ENCODE results near the gene JOSD1. TPM values are rescaled to one million over a fixed set of nuclear protein-coding genes. Genes with fewer than 3 reads are reported as not detected.

Gene JOSD1
- total RNA-seq, 6 experiments from 2014 or later: 13.0 to 32.2 (median 21.7) TPM

- intact Hi-C loops (cut with DNase I): no loop called here
- Histone ChIP-seq H3K27ac (peak overlapping the region; percentile 83 to 94 (median 86)), H3K36me3 (no peaks in the 10 kb centered on the region), H3K27me3 (no peaks in the 10 kb centered on the region), H3K4me1 (peaks cover 0 to 15% (median 4%) of the 10 kb centered on the region in 4 donors), H3K9me3 (no peaks in the 10 kb centered on the region), H3K4me3 (peak overlapping the region; percentile 79 to 100 (median 95))
- DNase-seq (peak in 1 of 3 donors; percentile 24), ATAC-seq (peak in 2 of 4 donors; percentile 24 to 34)
- 17% methylated on average over 16 of the region's 16 CpGs for WGBS (ENCODE audit: insufficient coverage, low coverage, low lambda C conversion rate, missing lambda C conversion rate)
- TF ChIP-seq POLR2A (IDR thresholded peaks at IDR 0.05): no peak
- TF ChIP-seq CTCF (IDR thresholded peaks at IDR 0.05): no peak
These were observed 43.5 kb downstream of the JOSD1 start for GRCh38 chr22:38657045-38657909.

GRCh38 chr22:38656256-38657044, 44.3 kb downstream of the JOSD1 start, which contains the start of the genes CBY1 and FAM227A:
TSS of gene CBY1 (plus strand) at chr22:38656638. CDS start at chr22:38668055, 11,417 bp downstream.
TSS of gene FAM227A (minus strand) at chr22:38656392. CDS start at chr22:38650168, 6,224 bp downstream.
- peak; percentile 96 to 98 (median 98) for ATAC-seq
- Histone ChIP-seq H3K4me3 (peak within 1 kb of the TSS; percentile 79 to 100 (median 95)), H3K9me3 (no peaks in the 10 kb centered on the region), H3K36me3 (no peaks in the 10 kb centered on the region), H3K27ac (peak within 1 kb of the TSS; percentile 83 to 94 (median 86)), H3K4me1 (peaks cover 0 to 15% (median 4%) of the 10 kb centered on the region in 4 donors), H3K27me3 (no peaks in the 10 kb centered on the region)
- intact Hi-C loops (cut with DNase I): no loop called here
- WGBS (ENCODE audit: insufficient coverage, low coverage, low lambda C conversion rate, missing lambda C conversion rate): 0% methylated on average over 6 of the region's 66 CpGs
- TF ChIP-seq POLR2A (IDR thresholded peaks at IDR 0.05) (peak; percentile 44), CTCF (IDR thresholded peaks at IDR 0.05) (no peak)
- DNase-seq: peak; percentile 88 to 91 (median 89)

- Histone ChIP-seq H3K36me3 (no peaks in the 10 kb centered on the region), H3K27me3 (no peaks in the 10 kb centered on the region), H3K4me3 (peak overlapping the region; percentile 79 to 100 (median 95)), H3K9me3 (no peaks in the 10 kb centered on the region), H3K27ac (peak overlapping the region in 2 of 3 donors; percentile 86 to 94), H3K4me1 (peaks cover 0 to 15% (median 4%) of the 10 kb centered on the region in 4 donors)
- no peak for TF ChIP-seq CTCF (IDR thresholded peaks at IDR 0.05)
- TF ChIP-seq POLR2A (IDR thresholded peaks at IDR 0.05): no peak
- no peak for ATAC-seq
- WGBS (ENCODE audit: insufficient coverage, low coverage, low lambda C conversion rate, missing lambda C conversion rate): 18% methylated on average over 5 of the region's 22 CpGs
- intact Hi-C loops (cut with DNase I): no loop called here
- peak in 1 of 3 donors; percentile 28 for DNase-seq
These were observed 45.1 kb downstream of the JOSD1 start for GRCh38 chr22:38655519-38656255.

- Histone ChIP-seq H3K27ac (no peak overlapping the region), H3K4me1 (peaks cover 0 to 15% (median 4%) of the 10 kb centered on the region in 4 donors), H3K27me3 (no peaks in the 10 kb centered on the region), H3K9me3 (no peaks in the 10 kb centered on the region), H3K4me3 (no peak overlapping the region), H3K36me3 (no peaks in the 10 kb centered on the region)
- TF ChIP-seq CTCF (IDR thresholded peaks at IDR 0.05): no peak
- TF ChIP-seq POLR2A (IDR thresholded peaks at IDR 0.05): no peak
- intact Hi-C loops (cut with DNase I): no loop called here
- DNase-seq: no peak
- no peak for ATAC-seq
- 91% methylated on average over 8 of the region's 8 CpGs for WGBS (ENCODE audit: insufficient coverage, low coverage, low lambda C conversion rate, missing lambda C conversion rate)
These were observed 47.0 kb downstream of the JOSD1 start for GRCh38 chr22:38653741-38654140.
